CD4-positive, alpha-beta T cell treated with Interleukin-21 for 1 hour (primary cell): Measurements from ENCODE around the gene AUTS2.
A peak's percentile ranks its signal among the peaks of the same experiment; 100 is the strongest.

ENCODE experiments used
- DNase-seq: peaks from one replicate; pipeline ENCODE4 v3.0.0-alpha.2; 2020

The AUTS2 gene

GRCh38 chr7:70298780-70299471, 700.7 kb downstream of the AUTS2 start:
- DNase-seq, result no peak

- DNase-seq, result no peak
These were observed 701.2 kb downstream of the AUTS2 start for GRCh38 chr7:70299472-70299807.

- DNase-seq, result no peak
These were observed 703.5 kb downstream of the AUTS2 start for GRCh38 chr7:70301673-70302185.

- no peak for DNase-seq
These were observed 705.0 kb downstream of the AUTS2 start for GRCh38 chr7:70303309-70303708.

GRCh38 chr7:70303780-70304179, 705.5 kb downstream of the AUTS2 start:
- no peak for DNase-seq

GRCh38 chr7:70306173-70306572, 707.9 kb downstream of the AUTS2 start:
- no peak for DNase-seq

GRCh38 chr7:70307544-70308106, 709.4 kb downstream of the AUTS2 start:
- peak; percentile 19 for DNase-seq

- DNase-seq, result peak; percentile 19
These were observed 714.1 kb downstream of the AUTS2 start for GRCh38 chr7:70312336-70312735.

- no peak for DNase-seq
These were observed 715.0 kb downstream of the AUTS2 start for GRCh38 chr7:70313271-70313670.

- no peak for DNase-seq
These were observed 715.4 kb downstream of the AUTS2 start for GRCh38 chr7:70313687-70314086.

- no peak for DNase-seq
These were observed 715.9 kb downstream of the AUTS2 start for GRCh38 chr7:70314221-70314620.

GRCh38 chr7:70316745-70317144, 718.5 kb downstream of the AUTS2 start:
- peak; percentile 27 for DNase-seq

GRCh38 chr7:70317356-70317755, 719.1 kb downstream of the AUTS2 start:
- DNase-seq, result no peak

- no peak for DNase-seq
These were observed 720.2 kb downstream of the AUTS2 start for GRCh38 chr7:70318511-70318910.

- DNase-seq, result no peak
These were observed 720.8 kb downstream of the AUTS2 start for GRCh38 chr7:70319057-70319456.

GRCh38 chr7:70321016-70321590, 722.8 kb downstream of the AUTS2 start:
- DNase-seq, result no peak

- no peak for DNase-seq
These were observed 724.6 kb downstream of the AUTS2 start for GRCh38 chr7:70322856-70323255.

GRCh38 chr7:70325509-70326101, 727.3 kb downstream of the AUTS2 start:
- no peak for DNase-seq

GRCh38 chr7:70334295-70334694, 736.0 kb downstream of the AUTS2 start:
- no peak for DNase-seq

- peak; percentile 16 for DNase-seq
These were observed 736.6 kb downstream of the AUTS2 start for GRCh38 chr7:70334871-70335270.

- no peak for DNase-seq
These were observed 738.3 kb downstream of the AUTS2 start for GRCh38 chr7:70336536-70336935.

- DNase-seq, result no peak
These were observed 739.7 kb downstream of the AUTS2 start for GRCh38 chr7:70338015-70338414.

GRCh38 chr7:70340236-70340635, 742.0 kb downstream of the AUTS2 start:
- no peak for DNase-seq

- no peak for DNase-seq
These were observed 743.2 kb downstream of the AUTS2 start for GRCh38 chr7:70341446-70341845.
